Stimulated activated CD4-positive, alpha-beta T cell treated with anti-CD3 and anti-CD28 coated beads, Interleukin-12 subunit alpha, Interleukin-12 subunit beta, amount 100 ng/mL, for 24 hours (primary cell): ENCODE results near the gene KPNB1.
"Not testable (repeated sequence)": the region's sequence is repeated elsewhere in the genome, so short reads cannot be mapped to it uniquely, and the experiment has no call there.

Experiments
- DNase-seq, 2 experiments: peaks; one replicate each; pipeline ENCODE4 v3.0.0-alpha.2; 2020; ENCODE audit warnings: low read depth in 2 of 2

Gene KPNB1

DNA sequence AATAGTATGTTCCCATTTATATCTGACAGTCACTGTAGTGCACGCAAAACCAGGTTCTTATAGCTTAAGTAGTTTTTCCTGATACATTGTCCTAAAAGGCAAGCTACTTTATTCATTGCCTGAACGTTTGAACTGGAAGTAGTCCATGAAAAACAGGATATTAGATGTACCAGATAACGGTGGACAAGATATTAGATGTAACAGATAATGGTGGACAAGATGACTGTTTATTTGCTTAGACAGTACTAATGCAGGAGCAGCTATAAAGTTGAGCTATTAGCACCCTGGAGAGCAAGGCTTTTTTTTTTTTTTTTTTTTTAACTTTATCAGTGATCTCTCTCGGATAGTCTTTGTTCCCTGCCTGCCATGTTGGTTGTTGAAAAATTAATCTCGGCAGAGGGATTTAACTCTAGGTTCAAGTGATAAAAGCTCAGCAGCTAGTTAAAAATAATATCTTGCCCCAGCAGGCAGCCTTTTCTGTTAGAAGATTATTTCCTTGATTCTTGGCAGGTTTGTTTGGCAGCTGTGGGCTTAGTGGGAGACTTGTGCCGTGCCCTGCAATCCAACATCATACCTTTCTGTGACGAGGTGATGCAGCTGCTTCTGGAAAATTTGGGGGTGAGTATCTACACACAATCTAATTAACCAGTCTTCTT lies 26.9 kb downstream of the KPNB1 start:
- DNase-seq: no peak

DNA sequence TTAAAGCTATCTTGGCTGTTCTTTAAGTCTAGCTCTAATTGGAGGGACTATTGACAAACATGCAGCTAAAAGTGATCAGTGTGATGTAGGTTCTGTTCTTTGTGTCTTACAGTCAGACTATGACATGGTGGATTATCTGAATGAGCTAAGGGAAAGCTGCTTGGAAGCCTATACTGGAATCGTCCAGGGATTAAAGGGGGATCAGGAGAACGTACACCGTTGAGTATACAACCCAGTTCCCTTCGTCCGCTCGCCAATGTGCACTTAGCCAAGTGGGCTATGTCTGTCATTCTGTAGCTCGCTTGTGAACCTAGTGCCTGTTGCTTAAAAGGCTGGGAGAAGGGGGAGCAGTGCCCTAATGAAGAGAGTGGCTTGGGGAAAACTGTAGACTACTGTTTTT lies 28.5 kb downstream of the KPNB1 start:
- no peak for DNase-seq

- DNase-seq: no peak
These were observed 32.4 kb downstream of the KPNB1 start for GRCh38 chr17:47682138-47682537.

DNA sequence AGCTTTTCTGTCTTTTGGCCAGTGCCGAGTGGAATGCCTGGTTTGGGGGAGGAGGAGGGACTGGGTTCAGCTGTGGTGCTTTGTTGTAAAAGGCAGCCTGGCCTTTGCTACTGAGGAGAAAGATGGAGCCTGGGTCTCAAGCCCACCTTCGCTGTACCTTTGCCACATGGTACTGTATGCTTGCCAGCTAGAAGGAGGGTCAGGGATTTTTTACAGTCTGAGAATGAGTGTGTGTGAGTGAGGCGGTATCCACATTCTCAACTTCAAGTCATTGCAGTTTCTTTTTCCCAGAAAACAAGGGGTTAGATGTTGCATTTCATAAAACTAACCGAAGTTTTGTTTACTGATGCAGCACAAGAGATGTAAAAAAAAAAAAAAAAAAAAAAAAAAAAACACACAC lies 33.0 kb downstream of the KPNB1 start:
- DNase-seq: not testable (repeated sequence)

DNA sequence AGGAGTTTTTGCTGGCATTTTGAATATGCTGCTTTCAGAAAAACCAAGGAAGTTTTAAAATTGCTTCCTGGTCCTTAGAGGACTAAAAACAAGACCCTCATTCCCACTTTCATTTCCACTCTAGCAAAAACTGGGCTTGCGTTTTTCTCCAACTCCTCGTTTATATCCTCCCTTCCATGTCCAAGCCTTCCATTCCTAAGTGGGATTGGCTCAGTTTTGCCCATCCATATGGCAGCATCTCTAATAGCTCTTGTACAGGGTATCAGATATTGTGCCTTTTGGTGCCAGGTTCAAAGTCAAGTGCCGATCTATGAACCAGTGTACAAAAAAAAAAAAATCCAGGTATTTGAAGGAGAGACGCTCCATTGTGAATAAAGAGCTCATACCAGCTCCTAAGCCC lies 34.3 kb downstream of the KPNB1 start:
- DNase-seq: no peak

- no peak for DNase-seq
These were observed 34.9 kb downstream of the KPNB1 start for GRCh38 chr17:47684535-47685193.

DNA sequence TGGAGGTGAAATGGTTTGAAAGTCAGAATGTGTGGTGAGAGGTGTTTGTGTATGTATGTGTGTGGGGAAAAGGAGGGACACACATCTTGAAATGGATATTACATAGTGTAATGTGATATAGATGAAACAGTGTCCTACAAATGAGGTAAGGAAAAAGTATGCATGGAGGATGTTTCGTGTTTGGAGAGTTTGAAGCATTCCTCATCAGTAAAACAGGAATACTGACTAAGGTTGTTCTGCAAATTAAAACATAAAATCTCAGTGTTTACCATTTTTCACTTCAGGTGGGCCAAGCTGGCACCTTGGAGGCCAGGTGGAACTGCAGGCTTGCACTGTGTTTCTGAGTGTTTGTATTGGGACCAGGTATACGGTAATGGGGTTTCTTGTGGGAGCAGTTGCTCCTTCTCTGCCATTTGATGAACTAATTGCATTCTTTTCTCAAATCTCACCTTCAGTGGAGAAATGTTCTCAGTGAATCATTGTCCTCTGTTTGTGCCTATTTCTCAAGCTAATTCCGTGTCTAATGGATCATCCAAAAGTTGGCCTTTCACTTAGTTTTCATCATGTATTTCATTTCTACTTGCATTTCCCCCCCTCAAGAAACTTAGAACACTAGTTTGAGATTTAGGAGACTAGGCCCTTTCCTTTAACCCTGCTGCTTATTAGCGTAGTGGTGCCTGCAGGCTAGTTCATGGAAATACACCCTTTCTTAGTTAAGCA lies 36.0 kb downstream of the KPNB1 start:
- DNase-seq: no peak

- no peak for DNase-seq
These were observed 36.5 kb downstream of the KPNB1 start for GRCh38 chr17:47686276-47686635.

- DNase-seq: no peak
These were observed 37.1 kb downstream of the KPNB1 start for GRCh38 chr17:47686664-47687327.

DNA sequence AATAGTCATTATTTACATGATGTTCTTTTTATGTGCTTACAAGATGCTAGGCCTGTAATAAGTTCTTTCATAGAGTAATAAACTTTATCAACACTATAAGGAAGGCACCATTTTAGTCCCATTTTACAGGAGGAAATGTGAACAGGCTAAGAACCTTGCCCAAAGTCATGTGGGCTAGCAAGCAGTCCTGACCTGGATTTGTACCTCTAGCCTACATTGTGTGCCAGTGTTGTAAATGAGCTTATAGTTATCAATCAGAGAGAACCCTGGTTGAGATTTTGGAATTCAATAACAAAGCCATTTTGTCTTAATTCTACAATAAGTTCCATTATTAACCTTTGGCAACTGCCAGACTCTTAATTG lies 37.6 kb downstream of the KPNB1 start:
- DNase-seq: no peak

- DNase-seq: no peak
These were observed 38.0 kb downstream of the KPNB1 start for GRCh38 chr17:47687748-47688147.

- no peak for DNase-seq
These were observed 40.4 kb downstream of the KPNB1 start for GRCh38 chr17:47690121-47690520.

GRCh38 chr17:47692137-47692894 lies 42.6 kb downstream of the KPNB1 start:
- DNase-seq: no peak

DNA sequence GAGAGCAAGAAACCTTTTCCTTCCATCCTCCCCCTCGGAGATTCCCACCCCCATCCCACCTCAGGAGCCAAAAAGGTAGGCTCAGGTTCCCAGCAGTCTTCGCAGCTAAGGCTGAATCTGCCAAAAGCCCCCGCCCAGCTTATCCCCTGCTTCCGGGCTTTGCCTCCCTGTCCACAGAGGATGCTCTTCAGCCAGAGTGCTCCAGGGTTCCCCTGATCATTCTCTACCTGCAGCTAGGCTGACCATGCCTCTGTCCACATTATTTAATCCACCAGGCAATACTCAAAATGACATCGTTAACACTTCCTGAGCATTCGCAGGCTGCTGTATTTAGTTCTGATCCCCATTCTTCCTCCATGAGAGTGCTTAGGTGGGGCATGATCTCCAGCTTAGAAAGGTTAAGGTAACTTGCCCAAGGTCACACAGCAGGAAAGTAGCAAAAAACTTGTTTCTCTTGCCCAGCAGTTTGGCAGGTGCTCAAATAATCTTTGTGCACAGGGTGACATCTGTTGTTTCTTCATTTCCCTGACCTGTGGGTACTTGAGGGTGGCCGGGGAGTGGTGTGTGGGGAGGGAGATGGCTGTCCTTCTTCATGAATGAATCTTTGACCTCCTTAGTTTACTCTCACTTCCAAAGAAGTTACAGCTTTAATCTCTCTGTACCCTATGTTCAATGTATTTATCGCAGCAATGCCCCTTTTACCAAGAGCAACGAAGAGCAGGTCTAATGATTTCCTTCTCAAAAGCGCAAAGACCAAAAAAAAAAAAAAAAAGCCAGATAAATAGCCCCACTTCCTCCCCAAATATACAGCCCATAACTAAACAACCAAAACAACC lies 43.4 kb downstream of the KPNB1 start:
- no peak for DNase-seq

GRCh38 chr17:47693731-47694580 lies 44.2 kb downstream of the KPNB1 start, which contains the start of gene TBKBP1:
TBKBP1 (plus strand) TSS chr17:47694161; CDS start chr17:47696113, 1,952 bp downstream.
- no peak for DNase-seq

DNA sequence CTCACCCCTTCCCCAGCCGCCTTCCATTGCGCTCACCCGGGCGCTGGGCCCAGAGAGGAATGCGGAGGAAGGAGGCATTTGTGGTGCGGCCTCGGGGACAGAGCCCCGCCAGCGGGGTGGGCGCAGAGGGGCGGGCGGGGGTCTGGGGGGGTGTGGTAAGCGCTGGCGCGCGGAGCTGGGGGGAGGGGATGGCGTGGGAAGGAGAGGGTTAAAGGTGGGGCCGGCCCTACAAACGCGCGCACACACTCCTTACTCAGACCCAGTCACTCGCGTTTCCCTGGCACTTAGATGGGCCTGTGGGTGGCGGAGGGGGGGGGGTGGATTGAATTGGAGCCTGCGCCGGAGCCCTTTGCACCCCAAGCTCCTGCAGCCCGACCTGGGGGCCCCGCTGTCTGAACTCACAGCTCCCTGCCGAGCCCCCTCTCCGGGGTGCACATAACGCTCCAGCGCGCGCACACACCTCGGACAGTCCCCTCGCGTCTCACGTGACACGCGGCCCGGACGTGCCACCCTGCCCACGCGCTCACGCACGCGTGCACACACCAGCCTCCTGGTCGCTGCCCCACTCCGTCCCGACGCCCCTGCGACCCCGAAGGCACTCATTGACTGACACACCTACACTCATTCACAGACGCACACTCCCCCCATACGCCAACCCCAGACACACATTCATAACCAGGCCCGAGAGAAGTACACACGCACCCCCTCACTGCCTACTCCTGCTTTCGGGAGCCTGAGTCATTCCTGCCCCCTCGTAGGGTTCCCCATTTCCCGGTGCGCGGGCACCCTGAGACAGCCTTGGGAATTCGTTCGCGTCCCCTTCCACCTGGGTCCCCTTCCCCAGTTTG lies 45.1 kb downstream of the KPNB1 start:
- peak in 1 of 2 experiments; percentile 59 for DNase-seq

DNA sequence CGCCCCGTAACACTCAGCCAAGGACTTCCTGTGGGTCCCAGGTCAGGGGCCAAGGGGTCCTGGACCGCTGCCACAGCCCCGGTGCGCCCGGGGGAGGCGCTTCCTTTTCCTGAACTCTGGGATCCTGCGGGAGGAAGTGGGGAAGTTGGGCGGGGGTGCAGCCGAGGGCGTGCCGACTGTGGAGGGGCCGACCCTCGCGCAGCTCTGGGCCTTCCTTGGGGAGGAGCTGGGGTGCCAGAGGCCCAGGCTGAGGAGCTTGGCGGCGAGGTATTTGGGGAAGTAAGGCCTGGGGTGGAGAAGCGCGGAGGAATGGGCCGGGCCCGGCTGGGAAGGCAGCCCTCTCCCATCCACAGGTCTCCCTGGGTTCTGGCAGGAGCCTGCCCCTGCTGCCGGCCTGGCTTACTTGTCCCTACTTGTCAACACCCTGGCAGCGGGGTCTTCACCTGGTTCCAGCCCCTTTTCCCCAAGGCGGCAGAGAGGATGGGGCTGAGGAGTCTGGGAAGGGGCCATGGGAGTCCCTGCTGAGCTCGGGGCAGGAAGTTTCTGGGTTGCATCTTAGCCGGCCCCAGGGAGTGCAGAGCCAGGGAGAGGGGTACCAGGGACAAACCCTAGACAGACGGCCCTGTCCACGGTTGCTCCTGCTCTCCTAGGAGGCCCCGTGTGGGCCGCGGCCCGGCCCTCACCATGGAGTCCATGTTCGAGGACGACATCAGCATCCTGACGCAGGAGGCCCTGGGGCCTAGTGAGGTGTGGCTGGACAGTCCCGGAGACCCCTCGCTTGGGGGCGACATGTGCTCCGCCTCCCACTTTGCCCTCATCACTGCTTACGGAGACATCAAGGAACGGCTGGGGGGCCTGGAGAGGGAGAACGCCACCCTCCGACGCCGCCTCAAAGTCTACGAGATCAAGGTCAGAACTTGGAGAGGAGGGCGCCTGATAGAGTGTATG lies 46.0 kb downstream of the KPNB1 start:
- DNase-seq: no peak
